ENCODE data around the gene C1QTNF9.
"Not testable (repeated sequence)": the region's sequence is repeated elsewhere in the genome, so short reads cannot be mapped to it uniquely, and the experiment has no call there.

Gene C1QTNF9, protein sequence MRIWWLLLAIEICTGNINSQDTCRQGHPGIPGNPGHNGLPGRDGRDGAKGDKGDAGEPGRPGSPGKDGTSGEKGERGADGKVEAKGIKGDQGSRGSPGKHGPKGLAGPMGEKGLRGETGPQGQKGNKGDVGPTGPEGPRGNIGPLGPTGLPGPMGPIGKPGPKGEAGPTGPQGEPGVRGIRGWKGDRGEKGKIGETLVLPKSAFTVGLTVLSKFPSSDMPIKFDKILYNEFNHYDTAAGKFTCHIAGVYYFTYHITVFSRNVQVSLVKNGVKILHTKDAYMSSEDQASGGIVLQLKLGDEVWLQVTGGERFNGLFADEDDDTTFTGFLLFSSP

DNA sequence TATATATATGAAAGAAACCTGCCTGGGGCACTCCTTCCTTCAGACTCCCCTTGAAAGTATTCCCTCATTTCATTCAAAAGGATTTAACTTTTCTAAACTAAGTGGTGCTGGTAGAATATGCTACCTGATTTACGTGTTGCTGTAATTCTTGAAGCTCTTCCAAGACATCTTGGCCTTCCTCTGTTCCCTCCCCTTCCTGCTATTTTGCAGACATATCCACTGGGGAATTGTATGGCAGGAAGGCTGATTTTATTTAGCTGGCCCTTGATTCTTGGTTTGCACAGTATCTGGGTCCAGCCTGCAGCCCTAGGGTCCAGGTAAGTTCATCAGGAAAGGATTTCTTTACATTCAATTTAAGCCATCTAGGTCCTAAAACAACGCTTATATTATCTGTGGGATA is at the start of gene C1QTNF9:
TSS of gene C1QTNF9 (plus strand) at position 281 of the 400 bp plus-strand sequence. CDS start 6,424 bp downstream, outside the sequence.
- DNase-seq: not testable (repeated sequence)

GRCh38 chr13:24261566-24261965 is 47.8 kb upstream of the C1QTNF9 start:
- DNase-seq: peak; percentile 17

DNA sequence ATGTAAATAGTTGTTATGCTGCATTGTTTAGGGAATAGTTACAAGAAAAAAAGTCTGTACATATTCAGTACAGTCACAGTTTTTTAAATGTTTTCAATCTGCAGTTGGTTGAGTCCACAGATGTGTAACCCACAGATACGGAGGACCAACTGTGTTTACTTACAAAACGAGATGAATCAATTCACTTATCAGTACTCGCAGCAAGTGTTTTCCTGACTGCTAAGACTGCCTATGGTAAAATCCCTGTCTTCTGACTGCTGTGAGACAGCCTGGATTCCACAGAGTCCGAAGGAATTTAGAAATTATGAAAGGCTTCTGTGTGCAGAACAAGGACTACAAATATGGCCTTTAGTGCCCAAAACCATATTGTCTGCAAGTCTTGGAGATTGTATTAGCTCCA is 45.7 kb upstream of the C1QTNF9 start:
- no peak for DNase-seq

DNA sequence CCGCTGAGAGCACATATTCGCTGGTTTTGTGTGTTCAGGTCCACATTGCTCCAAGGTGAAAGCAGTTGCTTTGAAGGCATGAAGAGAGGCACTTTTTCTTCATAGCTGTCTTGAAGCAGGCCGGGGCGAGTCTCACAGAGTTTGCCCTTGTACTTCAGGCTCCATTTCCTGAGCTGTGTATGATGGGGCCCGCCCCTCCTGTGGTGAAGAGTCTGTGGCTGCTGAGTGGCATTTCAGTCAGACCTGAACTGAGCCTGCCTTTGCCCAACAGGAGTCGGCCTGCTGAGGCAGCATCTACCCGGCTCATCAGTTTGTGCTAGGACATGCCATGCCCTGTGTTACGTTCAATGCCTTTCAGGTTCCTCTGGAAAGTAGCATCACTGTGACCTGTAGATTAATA is 44.4 kb upstream of the C1QTNF9 start:
- DNase-seq: peak; percentile 76

- DNase-seq: no peak
Observed at GRCh38 chr13:24265453-24265852, 43.9 kb upstream of the C1QTNF9 start.

- DNase-seq: no peak
Observed at GRCh38 chr13:24267274-24267673, 42.1 kb upstream of the C1QTNF9 start.

DNA sequence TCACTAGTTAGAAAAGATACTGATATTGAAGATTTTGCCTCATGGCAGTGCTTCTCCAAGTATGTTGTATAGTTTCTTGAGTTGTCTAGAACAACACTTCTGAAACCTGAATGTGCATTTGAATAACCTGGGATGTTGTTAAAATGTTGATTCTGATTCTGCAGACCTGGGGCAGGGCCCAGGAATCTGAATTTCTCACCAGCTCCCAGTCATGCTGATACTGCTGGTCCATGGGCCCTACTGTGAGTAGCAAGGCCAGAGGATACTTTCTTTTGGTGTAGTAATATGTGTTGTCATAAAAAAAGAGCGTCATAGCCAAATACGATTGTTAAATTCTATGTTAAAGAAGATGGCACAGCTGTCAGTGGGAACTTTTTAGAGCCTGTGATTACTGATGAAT is 41.6 kb upstream of the C1QTNF9 start:
- no peak for DNase-seq

GRCh38 chr13:24269821-24270220 is 39.6 kb upstream of the C1QTNF9 start:
- no peak for DNase-seq

- DNase-seq: peak; percentile 49
Observed at GRCh38 chr13:24270639-24271141, 38.7 kb upstream of the C1QTNF9 start.

GRCh38 chr13:24271231-24271600 is 38.2 kb upstream of the C1QTNF9 start:
- DNase-seq: no peak

DNA sequence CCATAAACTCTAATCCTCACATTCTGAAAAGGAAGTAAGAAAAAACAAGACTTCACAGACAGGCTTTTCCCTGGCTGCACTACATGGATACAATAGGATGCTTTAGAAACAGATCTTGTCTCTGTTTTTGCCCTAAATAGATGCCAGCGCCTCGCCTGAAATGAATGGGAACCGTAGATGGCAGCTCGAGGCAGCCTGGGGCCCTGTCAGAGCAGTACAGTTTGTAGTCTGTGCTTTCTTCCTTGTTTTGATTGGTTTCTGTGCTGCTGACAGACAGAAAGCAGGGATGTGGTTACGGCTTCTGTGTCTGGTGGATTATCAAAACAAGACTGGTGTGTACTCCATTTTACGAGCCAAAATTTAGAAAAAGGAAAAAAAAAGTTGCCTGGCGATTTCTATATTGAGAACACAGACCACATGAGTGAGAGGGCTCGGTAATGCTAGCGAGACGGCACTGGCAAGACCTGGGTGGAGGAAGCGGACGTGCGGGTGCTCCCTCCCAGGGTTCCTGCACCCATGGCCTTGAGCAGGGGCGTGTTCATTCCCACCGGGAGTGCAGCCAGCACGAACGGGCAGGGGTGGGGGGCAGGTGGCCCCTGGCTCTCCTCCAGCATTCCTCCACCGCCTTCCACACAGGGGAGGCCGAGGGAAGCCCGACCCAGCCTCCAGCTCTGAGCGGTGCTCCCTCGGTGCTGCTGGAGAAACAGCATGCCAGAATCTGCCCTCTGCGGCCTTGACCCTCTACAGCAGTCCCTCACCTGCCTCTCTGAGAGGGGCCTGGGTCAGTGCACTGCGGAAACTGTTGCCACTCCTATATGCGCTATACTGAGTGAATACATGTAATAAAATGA is 37.6 kb upstream of the C1QTNF9 start:
- DNase-seq: peak; percentile 59

DNA sequence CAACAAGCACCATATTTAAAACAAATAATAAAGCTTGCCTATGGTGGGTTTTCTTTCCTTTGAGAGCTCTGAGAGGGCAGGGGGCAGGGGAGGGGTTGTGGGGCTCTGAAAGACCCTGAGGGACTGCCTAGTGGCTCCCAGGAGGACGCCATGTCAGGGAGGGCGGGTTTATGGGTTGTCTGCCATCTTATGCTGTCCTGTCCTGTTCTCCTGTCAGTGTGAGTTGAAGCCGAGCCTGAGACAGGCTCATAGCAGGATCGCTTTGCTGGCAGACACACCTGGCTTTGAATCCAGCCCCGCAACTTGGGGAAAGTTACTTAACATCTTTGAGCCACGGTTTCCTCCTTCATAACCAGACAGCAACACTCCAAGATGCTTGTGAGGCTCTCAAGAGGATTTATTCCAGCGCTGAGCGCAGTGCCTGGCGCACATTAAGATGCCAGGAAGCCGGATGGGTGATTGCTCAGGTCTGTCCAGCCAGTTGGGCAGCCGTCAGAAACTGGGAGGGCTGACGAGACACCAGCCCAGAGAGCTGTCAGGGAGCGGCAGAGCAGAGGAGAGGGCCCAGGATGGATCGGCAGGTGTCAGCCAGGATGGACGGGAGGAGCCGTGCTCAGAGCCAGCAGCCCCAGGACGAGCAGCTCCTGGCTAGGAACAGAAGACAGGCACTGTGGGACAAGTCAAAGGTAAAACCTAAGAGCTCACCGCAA is 36.8 kb upstream of the C1QTNF9 start:
- no peak for DNase-seq

DNA sequence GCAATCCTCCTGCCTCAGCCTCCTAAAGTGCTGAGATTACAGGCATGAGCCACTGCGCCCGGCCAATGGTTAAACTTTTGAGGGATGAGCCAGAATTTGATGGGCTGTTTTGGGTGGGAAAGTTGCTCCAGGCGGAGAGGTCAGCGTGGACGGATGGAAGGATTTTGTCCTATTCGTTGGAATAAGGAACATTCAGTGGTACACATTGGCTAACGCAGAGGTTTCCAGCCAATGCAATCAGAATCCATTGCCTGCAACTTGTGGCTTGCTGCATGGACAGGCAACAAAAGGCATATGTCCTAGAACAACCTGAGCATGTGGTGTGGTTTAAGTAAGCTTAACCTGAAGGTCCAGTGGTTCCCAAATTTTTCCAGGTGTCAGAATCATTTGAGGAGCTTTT is 35.5 kb upstream of the C1QTNF9 start:
- no peak for DNase-seq

DNA sequence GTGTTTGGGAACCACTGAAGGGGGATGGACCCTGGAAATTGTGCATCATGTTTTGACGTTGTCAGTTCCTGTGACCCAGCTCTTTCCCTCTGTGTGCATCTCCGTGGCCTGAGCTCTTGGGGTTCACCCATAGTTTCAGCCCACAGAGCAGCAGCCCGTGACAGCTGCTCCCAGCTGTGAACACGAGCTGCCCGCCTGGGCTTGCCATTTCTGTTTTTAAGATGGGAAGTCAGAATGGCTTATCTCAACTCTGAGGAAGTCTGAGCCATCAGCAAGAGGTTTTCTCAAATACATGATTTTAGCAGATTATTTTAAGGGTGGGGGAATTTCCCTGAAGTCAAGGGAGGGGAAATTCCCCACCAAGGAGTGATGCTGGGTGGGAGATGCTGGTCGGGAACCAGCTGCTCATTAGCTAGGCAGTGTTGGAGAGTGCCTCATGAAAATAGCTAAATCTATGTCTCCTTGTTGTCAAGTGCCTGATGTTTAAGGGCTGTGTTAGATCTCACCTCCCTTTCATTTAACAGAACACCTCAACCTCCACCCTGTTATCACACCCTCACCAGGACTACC is 34.8 kb upstream of the C1QTNF9 start:
- DNase-seq: peak; percentile 76

DNA sequence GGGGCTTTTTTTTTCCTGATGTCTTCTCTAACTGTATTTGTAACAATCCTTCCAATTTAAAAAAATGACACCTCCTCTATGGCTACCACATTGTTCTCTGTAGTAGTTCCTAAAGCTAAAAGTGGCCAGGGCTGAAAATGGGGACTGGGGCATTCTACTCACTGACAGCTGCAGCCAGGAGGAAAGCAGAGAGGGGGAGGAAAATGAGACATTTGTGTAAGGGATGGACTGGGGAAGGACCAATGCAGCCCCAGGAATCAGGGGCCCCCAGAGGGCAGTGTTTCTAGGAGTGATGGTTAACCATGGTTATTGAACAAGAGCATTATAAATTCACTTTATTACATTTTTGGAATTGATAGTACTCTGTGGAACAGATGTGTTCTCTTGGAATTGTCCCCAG is 34.3 kb upstream of the C1QTNF9 start:
- no peak for DNase-seq

- no peak for DNase-seq
Observed at GRCh38 chr13:24276306-24276705, 33.1 kb upstream of the C1QTNF9 start.

GRCh38 chr13:24276861-24277260 is 32.5 kb upstream of the C1QTNF9 start:
- no peak for DNase-seq

GRCh38 chr13:24277761-24278160 is 31.6 kb upstream of the C1QTNF9 start:
- no peak for DNase-seq

DNA sequence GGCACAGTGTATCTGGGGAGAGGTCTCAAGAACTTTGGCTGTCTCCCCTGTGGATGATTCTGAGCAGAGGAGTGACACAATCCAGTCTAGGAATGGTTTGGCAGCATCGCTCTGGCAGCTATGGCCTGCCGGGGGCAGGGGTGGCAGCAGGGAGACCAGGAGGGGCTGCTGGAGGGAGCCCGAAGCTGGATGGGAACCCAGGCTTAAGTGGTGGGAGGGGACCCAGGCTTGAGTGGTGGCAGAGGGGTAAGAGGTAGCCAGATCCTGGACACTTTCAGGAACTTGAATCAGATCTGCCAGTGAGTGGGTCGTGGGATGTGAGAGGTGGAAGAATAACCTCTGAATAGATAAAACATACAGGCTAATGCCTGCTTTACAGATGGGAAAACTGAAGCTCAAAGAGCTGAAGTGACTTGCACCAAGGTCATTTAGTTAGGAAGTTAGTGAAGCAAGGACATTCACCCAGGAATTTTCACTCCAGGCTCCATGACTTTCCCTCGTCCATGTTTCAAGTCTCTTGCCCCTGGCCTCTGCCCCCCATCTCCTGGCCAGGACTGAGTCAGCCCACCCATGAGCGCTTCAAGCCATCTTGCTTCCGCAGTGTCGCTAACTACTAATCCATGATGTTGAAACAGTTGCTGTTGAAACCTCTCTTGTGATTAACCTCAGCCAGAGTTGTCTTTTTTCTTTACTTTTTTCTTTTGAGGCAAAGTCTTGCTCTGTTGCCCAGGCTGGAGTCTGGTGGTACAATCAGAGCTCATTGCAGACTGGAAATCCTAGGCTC is 29.9 kb upstream of the C1QTNF9 start:
- no peak for DNase-seq

DNA sequence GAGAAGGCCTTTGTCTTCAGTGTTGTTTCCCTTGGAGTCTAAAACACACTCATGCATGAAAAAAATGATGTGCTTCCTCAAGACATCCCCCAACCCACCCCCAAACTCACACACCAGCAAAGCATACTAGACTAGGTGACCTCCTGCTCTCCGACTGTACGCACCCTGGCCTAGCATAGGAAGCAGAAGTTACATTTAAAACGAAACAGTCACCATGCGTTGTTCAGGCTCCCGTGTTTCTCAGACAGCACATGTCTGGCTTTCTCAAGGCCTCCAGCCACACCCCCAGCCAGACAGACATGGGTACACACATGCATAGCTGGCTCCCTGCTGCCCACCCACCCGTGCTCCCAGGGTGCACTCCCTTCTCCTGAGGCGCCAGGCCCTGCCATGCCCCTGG is 28.7 kb upstream of the C1QTNF9 start:
- DNase-seq: no peak

GRCh38 chr13:24281188-24282008 is 28.0 kb upstream of the C1QTNF9 start:
- DNase-seq: no peak

Data from stimulated activated naive CD4-positive, alpha-beta T cell treated with Interleukin-2 at 50 U/mL for 16 hours (primary cell).